ENCODE results near the gene SLC8A3. TPM values are rescaled to one million over a fixed set of nuclear protein-coding genes. Genes with fewer than 3 reads are reported as not detected.
A peak's percentile ranks its signal among the peaks of the same experiment; 100 is the strongest.

Gene SLC8A3
- total and polyA plus RNA-seq, 2 of the 13 experiments (the other 11 are each of a cell fraction or from before 2014, with no cell fraction given): 0.01 to 0.02 TPM

DNA sequence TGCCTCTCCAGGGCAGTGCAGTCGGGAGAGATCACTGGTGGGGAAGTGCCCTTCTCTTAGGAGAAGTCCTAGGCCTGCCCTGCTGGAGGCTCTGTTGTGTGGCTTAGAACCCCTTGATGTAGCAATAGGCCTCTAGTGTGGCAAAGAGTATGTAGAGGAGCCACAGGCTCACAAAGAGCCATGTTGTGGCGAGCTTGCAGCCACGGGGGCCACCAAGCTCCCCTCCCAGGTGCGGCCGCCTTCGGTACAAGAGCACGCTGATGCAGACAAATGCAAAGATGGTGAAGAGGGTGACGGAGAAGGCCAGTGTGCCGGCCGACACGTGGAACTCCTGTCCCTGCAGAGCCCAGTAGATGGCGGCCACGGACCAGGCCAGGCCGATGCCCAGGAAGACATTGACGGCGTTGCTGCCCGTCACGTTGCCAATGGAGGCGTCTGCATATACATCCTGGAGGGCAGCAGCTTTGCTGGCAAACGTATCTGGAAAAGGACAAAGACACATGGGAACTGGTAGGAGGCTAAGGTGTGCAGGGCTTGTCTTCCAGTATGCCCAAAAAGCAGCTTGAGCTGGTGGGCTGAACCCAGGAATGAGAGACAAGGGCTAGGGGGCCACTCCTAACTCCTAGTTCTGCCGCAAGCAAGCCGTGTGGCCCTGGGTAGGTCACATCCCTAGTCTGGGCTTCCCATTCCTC lies 142.8 kb downstream of the SLC8A3 start (continued):
- TF ChIP-seq, protein P1, sequence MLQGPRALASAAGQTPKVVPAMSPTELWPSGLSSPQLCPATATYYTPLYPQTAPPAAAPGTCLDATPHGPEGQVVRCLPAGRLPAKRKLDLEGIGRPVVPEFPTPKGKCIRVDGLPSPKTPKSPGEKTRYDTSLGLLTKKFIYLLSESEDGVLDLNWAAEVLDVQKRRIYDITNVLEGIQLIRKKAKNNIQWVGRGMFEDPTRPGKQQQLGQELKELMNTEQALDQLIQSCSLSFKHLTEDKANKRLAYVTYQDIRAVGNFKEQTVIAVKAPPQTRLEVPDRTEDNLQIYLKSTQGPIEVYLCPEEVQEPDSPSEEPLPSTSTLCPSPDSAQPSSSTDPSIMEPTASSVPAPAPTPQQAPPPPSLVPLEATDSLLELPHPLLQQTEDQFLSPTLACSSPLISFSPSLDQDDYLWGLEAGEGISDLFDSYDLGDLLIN (CRISPR knock-in tag; IDR thresholded peaks at IDR 0.05; ENCODE audit: borderline replicate concordance): no peak
- TF ChIP-seq YY1 (IDR thresholded peaks at IDR 0.05; ENCODE audit: insufficient read depth, insufficient replicate concordance, low read depth, low read length) (peak; percentile 83), FOSL1 (CRISPR knock-in tag; IDR thresholded peaks at IDR 0.05; ENCODE audit: borderline replicate concordance) (no peak), USF2 (IDR thresholded peaks at IDR 0.05; ENCODE audit: low read depth, low read length) (peak; percentile 32; the same call in 1 of the 2 replicates), USF2 (CRISPR knock-in tag; IDR thresholded peaks at IDR 0.05; ENCODE audit: borderline replicate concordance) (no peak), ATF7 (IDR thresholded peaks at IDR 0.05) (no peak), ATF7 (CRISPR knock-in tag; IDR thresholded peaks at IDR 0.05) (0 out of 2 replicates have a peak, but pooled peaks have one; percentile 42), ZNF274 (CRISPR knock-in tag; IDR thresholded peaks at IDR 0.05) (peak; percentile 60; the same call in 1 of the 2 replicates), ZNF839 (CRISPR knock-in tag; IDR thresholded peaks at IDR 0.05; ENCODE audit: borderline replicate concordance) (no peak), ZFP36L2 (CRISPR knock-in tag; IDR thresholded peaks at IDR 0.05) (0 out of 2 replicates have a peak, but pooled peaks have one; percentile 25), ZNF136 (CRISPR knock-in tag; IDR thresholded peaks at IDR 0.05; ENCODE audit: low read depth) (0 out of 2 replicates have a peak, but pooled peaks have one; percentile 26), ZNF891 (CRISPR knock-in tag; IDR thresholded peaks at IDR 0.05) (peak; percentile 95), ZKSCAN5 (CRISPR knock-in tag; IDR thresholded peaks at IDR 0.05) (no peak), RFXANK (CRISPR knock-in tag; IDR thresholded peaks at IDR 0.05) (0 out of 2 replicates have a peak, but pooled peaks have one; percentile 79), KLF11 (CRISPR knock-in tag; IDR thresholded peaks at IDR 0.05) (0 out of 2 replicates have a peak, but pooled peaks have one; percentile 55), ZNF501 (CRISPR knock-in tag; IDR thresholded peaks at IDR 0.05) (peak; percentile 84), KMT2B (CRISPR knock-in tag; IDR thresholded peaks at IDR 0.05) (peak; percentile 55; the same call in 1 of the 2 replicates), SIN3A (IDR thresholded peaks at IDR 0.05; ENCODE audit: borderline replicate concordance, low read depth, low read length) (no peak), NFE2L2 (IDR thresholded peaks at IDR 0.05; ENCODE audit: low read length) (no peak), ZNF703 (CRISPR knock-in tag; IDR thresholded peaks at IDR 0.05; ENCODE audit: borderline replicate concordance) (0 out of 2 replicates have a peak, but pooled peaks have one; percentile 44), EP300 (IDR thresholded peaks at IDR 0.05; ENCODE audit: low read depth in 2 of 2, low read length in 2 of 2) (no peak), EP300 (CRISPR knock-in tag; IDR thresholded peaks at IDR 0.05; ENCODE audit: borderline replicate concordance) (peak; percentile 38), ISX (CRISPR knock-in tag; conservative IDR thresholded peaks at IDR 0.05) (no peak)
- TF ChIP-seq, protein P2, sequence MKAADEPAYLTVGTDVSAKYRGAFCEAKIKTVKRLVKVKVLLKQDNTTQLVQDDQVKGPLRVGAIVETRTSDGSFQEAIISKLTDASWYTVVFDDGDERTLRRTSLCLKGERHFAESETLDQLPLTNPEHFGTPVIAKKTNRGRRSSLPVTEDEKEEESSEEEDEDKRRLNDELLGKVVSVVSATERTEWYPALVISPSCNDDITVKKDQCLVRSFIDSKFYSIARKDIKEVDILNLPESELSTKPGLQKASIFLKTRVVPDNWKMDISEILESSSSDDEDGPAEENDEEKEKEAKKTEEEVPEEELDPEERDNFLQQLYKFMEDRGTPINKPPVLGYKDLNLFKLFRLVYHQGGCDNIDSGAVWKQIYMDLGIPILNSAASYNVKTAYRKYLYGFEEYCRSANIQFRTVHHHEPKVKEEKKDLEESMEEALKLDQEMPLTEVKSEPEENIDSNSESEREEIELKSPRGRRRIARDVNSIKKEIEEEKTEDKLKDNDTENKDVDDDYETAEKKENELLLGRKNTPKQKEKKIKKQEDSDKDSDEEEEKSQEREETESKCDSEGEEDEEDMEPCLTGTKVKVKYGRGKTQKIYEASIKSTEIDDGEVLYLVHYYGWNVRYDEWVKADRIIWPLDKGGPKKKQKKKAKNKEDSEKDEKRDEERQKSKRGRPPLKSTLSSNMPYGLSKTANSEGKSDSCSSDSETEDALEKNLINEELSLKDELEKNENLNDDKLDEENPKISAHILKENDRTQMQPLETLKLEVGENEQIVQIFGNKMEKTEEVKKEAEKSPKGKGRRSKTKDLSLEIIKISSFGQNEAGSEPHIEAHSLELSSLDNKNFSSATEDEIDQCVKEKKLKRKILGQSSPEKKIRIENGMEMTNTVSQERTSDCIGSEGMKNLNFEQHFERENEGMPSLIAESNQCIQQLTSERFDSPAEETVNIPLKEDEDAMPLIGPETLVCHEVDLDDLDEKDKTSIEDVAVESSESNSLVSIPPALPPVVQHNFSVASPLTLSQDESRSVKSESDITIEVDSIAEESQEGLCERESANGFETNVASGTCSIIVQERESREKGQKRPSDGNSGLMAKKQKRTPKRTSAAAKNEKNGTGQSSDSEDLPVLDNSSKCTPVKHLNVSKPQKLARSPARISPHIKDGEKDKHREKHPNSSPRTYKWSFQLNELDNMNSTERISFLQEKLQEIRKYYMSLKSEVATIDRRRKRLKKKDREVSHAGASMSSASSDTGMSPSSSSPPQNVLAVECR (CRISPR knock-in tag; IDR thresholded peaks at IDR 0.05; ENCODE audit: borderline replicate concordance): peak; percentile 74; the same call in 1 of the 2 replicates
